COLO668 (cell line): Measurements from ENCODE around the gene ITGB1BP1.

Experiments
- DNase-seq: peaks from one replicate; lab custom pipeline; 2025; ENCODE audit not compliant: unreplicated experiment; lab: John Stamatoyannopoulos, UW

The ITGB1BP1 gene, protein sequence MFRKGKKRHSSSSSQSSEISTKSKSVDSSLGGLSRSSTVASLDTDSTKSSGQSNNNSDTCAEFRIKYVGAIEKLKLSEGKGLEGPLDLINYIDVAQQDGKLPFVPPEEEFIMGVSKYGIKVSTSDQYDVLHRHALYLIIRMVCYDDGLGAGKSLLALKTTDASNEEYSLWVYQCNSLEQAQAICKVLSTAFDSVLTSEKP

DNA sequence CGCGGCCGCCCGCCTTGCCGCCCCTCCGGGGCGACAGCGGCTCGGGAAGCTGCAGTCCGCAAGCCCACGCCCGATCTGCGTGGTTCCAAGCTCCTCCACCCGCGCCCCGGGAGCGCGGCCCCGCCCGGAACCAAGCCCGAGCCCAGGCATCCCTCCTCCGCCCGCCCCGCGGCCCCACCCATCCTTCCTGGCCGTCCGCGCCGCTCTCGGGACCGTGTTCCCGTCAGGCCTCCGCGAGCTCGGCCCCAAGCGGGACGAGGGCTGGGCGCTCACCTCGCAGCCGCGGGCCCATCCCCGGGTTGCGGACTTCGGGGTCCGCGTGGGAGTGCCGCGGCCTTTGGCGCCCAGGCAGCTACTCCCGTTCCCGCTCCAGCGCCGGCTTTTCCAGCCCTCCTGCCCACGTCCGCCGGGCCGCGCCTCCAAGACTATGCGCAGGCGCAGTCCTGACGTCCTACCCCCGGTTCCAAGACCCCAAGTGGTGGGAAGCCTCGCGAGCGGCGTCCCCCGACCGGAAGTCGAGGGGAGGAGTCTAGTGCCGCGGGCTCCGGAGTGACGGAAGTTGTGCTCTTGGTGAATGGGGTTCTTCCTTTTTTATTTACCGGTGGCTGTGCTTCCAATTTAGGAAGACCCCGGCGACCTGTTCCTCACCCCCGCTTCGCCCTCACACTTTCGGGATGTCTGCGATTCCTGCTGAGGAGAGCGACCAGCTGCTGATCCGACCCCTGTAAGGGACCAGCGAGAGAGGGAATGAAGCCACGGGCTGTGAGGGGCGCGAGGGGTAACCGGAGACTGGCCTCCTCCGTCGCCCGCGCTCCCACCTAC, at the start of gene ITGB1BP1, which contains the start of gene CPSF3:
TSS of gene ITGB1BP1 (minus strand) at position 429 of the 822 bp plus-strand sequence. CDS start 4,831 bp downstream, outside the sequence.
TSS of gene CPSF3 (plus strand) at position 555 of the 822 bp plus-strand sequence. CDS start at position 675, 120 bp downstream.
- DNase-seq, result peak; percentile 98

DNA sequence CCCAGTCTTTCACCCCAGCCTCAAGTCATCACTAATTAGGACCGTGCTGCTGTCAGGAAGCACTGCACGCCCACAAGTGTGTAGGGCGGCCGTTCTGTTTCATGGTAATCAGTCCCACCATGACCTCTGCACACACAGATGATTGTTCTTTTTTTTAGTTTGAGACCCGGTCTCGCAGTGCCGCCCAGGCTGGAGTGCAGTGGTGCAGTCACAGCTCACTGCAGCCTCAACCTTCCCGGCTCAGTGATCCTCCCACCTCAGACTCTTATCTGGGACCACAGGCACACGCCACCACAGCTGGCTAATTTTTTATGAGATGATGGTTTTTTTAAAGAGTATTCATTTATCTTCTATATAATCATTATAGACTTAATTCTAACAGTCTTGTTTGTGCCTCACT, 49.2 kb upstream of the ITGB1BP1 start:
- no peak for DNase-seq

DNA sequence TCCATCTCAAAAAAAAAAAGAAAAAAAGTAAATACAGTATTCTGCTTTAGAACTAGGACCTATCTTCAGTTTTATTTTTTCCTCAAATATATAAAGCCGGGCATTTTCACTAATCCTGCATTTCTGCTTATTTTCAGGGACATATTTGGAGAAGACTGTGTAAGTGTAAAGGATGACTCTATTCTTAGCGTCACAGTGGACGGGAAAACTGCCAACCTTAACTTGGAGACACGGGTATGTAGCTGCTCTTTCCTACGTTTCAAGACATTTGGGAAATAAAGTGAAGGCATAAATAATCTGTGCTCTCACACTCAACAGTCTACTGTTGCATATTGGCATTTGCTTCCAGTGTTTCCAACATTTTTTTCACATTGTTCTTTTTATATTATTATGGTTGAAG, 47.9 kb upstream of the ITGB1BP1 start:
- DNase-seq, result no peak

DNA sequence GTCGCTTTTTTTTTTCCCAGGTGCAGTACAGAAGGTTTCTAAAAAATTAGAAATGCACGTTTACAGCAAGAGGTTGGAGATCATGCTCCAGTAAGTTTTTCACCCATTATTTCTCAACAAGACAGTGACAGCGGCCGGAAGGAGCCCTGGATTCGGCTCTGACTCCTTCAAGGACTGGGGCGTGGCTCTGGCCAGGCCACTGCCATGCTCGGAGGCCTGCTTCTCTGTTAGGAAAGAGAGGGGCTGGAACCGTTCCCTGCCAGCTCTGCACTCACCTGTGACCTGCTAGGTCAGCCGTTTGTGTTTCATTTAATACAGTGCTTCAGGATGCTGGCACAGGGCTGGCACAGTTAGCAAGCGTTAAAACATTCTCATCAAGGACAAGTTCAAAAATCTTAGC, 44.4 kb upstream of the ITGB1BP1 start:
- no peak for DNase-seq

DNA sequence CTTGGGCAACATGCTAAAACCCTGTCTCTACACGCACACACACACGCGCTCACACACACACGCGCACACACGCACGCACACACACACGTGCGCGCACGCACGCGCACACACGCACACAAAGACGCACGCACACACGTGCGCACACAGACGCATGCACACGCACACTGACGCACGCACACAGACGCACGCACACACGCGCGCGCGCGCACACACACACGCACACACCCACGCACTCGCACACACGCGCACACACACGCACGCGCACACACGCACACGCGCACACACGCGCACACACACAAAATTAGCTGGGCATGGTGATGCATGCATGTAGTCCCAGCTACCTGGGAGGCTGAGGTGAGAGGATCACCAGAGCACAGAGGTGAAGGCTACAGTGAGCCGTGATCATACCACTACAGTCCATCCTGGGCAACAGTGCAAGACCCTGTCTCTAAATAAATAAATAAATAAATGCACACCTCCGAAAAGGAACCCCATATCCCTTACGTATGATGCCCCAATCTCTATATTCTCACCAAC, 42.9 kb upstream of the ITGB1BP1 start:
- no peak for DNase-seq

DNA sequence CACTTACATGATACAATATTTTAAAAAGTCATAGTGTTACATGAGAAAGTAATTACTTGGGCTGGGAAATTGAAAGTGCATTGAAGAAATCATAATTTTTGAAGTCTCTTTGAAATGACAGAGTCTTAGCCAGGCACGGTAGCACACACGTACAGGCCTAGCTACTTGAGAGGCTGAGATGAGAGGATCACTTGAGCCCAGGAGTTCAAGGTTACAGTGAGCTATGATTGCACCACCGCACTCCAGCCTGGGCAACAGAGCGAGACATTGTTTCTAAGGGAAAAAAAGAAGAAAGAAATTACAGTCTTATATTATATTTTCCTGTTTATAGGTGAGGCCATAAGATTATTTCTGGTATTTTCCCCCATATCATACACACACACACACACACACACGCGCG, 41.8 kb upstream of the ITGB1BP1 start:
- DNase-seq, result no peak

DNA sequence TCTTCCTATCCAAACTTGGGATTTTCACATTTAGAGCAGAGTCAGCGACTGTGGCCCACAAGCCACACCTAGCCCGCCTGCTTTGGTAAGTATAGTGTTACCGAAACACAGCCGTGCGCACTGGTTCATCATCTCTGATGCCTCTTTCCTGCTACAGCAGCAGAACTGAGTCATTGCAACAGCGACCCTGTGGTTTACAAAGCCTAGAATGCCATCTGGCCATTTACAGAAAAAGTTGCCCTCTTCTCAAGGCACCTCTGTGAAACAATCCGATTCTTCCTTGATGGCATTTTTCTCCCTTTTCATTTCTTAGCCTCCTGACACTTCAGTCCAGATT, 40.3 kb upstream of the ITGB1BP1 start:
- peak; percentile 13 for DNase-seq

DNA sequence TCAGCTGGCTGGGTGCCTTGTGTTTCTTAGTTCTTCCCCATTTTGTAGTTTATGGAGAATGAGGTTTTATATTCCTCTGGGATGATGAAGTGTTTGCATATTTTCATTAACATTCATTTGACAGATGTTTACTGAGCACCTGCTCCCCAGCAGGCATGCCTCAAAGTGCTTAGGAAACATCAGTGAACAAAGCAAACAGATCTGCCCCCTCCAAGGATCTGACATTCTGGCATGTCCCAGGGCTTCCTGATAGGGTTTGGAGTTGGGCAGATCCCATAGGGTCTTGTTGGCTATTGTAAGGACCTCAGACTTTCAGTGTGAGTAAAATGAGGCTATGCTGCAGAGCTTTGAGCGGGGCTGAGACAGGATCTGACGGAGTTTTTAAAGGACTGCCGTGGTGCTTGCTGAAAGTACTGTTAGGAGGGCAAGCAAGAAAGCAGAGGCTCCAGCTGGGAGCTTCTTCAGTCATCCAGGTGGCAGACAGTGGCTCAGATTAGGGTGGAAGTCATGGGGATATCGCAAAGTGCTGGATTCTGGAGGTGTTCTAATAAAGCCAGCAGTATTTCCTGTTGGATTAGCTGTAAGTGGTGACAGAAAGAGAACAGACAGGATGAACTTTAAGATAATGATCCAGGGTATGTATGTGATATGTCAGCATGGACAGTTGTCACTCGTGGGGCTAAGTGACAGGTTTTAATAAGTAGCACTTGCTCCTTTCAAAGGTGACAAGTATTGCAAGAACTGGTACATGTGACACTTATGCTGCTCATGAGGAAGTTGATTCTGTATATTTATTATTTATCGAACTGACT, 39.8 kb upstream of the ITGB1BP1 start:
- peak; percentile 22 for DNase-seq

DNA sequence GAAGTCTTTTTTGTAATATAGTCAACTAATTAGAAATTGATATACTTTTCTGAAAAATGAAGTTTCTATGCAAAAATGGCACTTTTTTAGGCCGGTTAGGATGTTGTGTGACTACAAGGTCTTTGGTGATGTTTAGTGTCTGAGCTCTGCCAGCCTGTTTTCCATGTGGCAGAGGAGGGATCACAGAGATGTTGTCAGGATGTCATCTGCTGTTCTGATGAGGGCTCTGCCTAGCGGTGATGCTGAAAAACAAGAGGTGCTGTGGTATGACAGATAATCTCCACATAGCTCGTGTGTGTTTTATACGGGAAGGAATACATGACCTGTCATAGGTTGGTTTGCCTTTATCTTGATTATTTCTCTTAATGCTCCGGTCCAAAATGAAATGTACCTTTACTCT, 39.0 kb upstream of the ITGB1BP1 start:
- peak; percentile 5 for DNase-seq

DNA sequence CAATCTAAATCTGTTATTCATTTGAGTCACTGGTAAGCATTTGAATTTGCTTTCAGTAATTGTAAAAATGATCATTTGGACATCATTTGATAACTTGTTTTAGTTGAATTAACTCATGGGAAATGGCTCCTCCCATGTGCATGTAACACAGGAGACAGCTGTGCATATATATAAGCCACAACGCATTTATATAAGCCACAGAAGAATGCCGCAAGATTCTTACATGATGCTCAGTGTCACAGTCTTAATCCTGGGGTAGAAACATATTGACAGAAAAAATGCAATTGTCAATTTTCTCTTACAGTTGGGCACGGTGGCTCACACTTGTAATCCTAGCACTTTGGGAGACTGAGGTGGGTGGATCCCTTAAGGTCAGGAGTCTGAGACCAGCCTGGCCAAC, 37.8 kb upstream of the ITGB1BP1 start:
- DNase-seq, result no peak

DNA sequence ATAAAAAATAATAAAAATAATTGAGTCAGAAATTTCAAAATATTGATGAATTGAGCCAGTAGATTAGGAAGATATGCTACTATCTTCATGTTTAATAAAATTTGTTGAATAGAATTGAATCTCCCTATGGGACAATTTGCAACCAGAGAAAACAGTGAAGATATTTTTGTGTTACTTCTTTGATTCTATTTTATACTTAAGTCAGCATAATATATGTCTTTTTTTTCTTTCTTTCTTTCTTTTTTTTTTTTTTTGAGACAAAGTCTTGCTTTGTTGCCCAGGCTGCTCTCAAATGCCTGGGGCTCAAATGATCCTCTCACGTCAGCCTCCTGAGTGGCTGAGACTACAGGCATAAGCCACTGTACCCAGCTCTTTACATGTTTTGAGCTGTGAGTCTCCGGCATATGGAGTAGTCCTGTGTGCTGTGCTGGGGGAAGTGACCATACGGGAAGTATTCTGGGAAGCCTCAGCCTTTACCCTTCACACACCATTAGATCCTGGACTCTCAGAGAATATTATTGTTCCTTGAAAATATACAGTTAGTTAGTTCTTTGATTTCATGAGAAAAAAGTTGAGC, 37.2 kb upstream of the ITGB1BP1 start:
- no peak for DNase-seq

DNA sequence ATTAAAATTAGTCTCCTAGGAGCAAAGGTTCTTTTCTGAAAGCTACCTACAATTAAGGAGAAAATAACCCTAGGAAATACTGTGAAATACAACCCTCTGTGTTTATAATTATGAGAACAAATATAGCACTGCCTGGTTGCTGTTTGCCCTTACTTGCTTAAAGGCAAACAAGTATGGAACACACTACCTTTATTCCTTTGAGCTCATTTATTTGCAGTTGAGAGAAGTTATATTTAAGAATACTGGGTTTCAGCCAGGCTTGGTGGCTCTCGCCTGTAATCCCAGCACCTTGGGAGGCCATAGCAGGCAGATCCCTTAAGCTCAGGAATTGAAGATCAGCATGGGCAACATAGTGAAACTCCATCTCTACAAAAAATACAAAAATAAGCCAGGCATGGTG, 27.9 kb upstream of the ITGB1BP1 start:
- no peak for DNase-seq

DNA sequence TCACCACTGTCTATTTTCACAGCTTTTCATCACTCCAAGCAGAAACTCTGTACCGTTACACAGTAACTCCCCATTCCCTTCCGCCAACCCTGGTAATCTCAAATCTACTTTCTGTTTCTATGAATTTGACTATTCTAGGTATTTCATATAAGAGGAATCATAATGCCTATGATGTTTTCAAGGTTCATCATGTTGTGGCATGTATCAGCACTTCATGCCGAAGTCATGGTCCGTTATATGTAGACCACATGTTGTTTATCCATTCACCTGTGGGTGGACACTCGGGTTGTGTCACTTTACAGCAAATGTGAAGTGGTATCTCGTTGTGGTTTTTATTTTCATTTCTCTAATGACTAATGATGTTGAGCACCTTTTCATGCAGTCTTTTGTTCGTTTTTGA, 21.8 kb upstream of the ITGB1BP1 start:
- DNase-seq, result no peak

DNA sequence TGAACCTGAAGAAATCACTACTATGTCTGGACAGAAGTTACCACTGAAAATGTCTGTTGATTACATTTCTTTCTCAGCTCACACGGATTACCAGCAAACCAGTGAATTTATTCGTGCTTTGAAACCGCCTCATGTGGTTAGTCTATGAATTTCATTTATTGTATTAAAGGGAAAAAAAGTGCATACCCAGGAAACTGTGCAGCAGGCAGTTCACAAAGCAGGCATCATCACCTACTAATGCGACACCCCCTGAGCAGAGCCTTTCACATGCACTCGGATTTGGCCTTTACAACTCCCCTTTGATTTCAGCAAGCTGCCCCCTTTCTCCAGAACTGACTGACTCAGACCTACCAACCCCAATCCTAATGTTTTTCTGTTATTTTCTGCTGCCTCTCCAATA, 20.2 kb upstream of the ITGB1BP1 start:
- DNase-seq, result no peak

DNA sequence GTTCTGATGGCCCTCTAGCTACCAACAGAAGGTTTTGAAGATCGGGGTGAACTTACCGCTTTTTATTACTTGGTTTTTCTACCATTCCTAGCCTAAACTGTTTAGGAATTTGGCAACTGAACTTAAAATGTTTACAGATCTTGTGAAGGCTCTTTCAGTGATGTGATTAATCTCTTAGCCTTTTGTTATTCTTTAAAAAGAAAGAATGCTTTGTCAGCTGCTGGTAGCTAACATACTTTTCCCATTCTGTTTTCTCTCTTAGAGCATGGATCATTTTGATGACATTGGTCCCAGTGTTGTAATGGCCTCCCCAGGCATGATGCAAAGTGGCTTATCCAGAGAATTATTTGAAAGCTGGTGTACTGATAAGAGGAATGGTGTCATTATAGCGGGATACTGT, 18.2 kb upstream of the ITGB1BP1 start:
- no peak for DNase-seq

DNA sequence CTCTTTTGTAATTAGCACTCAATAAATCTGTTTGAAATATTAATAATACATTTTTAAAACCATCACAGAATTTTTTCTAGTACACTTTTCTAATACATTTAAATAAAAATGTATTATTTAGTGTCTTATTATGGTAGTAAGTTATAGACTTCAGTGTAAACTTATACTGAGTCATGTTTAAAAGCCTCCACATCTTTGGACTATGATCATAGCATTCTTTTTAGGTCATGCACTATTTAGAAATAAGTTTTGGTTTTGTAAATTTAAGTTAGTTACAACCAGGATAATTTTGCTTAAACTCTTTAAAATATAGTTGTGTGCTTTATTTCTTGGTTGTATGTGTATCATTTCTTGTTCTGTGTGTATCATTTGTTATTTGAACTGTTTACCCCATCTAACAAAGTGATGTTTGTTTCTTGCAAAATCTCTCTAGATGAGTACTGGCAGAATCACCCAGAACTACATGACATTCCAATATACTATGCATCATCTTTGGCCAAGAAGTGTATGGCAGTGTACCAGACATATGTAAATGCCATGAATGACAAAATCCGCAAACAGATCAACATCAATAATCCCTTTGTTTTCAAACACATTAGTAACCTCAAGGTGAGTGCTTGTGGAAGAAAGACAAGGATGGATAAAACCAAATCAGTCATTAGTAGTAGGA, 16.9 kb upstream of the ITGB1BP1 start:
- no peak for DNase-seq

DNA sequence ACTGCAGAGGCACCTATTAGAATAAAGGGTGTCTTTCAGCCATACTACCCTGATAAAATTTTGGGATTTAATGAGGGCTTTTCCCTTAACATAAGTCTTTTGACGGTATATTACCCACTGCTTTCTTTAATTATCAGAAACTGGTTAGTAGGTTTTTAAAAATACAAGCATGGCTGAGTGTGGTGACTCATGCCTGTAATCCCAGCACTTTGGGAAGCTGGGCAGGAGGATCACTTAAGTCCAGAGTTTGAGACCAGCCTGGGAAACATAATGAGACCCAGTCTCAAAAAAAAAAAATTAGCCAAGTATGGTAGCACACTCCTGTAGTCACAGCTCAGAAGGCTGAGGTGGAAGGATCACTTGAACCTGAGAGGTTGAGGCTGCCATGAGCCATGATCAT, 16.2 kb upstream of the ITGB1BP1 start:
- DNase-seq, result no peak

DNA sequence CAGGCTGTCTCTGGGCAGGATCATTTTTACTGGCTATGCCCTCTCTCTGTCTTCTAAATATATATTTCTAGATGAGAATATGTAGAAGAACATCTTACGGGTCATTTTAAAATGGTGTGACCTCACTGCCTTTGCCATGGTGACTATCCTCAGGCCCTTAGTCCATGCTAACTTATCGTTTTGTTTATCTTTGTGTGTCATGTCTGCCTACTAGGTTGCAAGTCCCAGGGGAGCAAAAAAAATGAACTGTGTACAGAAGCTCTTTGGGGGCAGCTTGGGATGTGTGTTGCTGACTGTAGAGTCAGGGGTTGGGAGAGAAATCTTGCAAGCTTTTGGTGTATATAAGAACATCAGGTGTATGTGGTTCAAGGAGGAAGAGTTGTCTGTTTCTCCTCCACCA, 11.2 kb upstream of the ITGB1BP1 start:
- DNase-seq, result no peak

DNA sequence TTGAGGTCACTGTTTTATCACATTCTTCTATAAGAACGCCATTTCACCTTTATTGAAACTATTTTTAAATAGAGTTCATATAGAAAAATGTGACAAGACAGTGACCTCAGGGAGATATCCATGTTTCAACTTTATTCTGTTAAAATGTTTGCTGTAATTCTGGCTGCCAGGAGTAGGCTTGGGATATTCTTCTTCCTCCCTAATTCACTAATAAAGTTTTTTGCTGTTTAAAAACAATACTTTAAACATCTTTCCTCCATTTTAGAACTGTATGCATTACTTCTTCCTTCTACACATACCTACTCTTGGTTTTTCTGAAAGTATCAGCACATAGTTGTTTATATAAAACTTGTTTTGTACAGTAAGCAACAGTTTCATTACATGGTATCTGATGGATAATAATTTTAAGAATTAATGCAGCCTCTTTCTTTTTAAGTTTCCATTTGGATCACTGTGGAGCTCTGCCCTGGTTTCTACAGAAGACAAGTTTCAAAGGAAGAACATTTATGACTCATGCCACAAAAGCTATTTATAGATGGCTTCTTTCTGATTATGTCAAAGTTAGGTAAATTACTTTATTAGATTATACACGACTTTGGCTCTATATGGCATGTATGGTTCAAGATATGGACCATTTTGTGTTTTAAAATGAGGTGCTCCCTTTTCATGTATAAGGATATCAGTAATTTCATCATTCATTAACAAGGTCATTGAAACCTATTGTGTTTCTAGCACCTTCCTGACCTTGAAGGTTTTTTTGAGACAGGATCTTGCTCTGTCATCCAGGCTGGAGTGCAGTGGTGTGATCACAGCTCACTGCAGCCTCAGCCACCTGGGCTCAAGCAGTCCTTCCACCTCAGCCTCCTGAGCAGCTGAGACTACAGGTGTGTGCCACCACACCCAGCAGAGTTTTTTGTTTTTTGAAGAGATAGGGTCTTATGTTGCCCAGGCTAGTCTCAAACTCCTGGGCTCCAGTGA, 7.3 kb upstream of the ITGB1BP1 start:
- no peak for DNase-seq
